ENCODE measurements around the gene FZD4. TPM values are rescaled to one million over a fixed set of nuclear protein-coding genes. Genes with fewer than 3 reads are reported as not detected.
"Not testable (repeated sequence)": the region's sequence is repeated elsewhere in the genome, so short reads cannot be mapped to it uniquely, and the experiment has no call there.

The FZD4 gene
- total RNA-seq, 1 experiment from 2014 or later, result 4.4 TPM

DNA sequence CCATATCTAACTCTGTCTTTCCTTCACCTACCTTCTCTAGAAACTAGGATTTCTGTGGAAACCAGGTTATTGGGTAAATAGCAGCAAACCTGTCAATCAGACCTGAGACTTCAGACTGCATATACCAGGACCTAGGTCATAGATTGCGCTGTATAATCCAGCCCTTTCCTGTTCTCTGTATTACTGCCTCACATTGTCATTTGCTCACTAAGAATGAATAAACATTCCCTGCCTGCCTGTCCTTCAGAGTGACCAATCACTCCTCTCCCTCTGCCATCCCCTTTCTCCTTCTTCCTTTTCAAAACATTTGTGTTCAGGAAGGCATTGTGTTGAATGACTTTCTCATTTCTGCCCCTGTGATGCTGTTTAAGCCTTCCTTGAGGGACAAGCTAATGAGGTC is 14.1 kb upstream of the FZD4 start:
- intact Hi-C loops (cut with micrococcal nuclease), result no loop called here
- no peaks in the 10 kb centered on the region for H4K20me1 ChIP-seq (ENCODE audit: insufficient read depth)
- no peaks in the 10 kb centered on the region for H3K9me3 ChIP-seq (ENCODE audit: control insufficient read depth in 1 of 2, insufficient read depth in 1 of 2, low read depth in 1 of 2, low read length in 2 of 2)
- H3K36me3 ChIP-seq (ENCODE audit: control insufficient read depth in 1 of 2, insufficient read depth in 2 of 2, low read length in 2 of 2), result no peaks in the 10 kb centered on the region
- H2AFZ ChIP-seq (ENCODE audit: low read depth, low read length, poor library complexity, severe bottlenecking), result no peak overlapping the region
- RAD21 ChIA-PET (ENCODE audit: low non-redundant PET in 1 of 2, low total read pairs in 2 of 2, uncharacterized antibody in 2 of 2, unreplicated experiment in 2 of 2), result no interaction called here
- DNase-seq (ENCODE audit: low read depth, low spot score), result no peak
- CTCF ChIA-PET, result no interaction called here
- no TSS peak for BruUV-seq (replicated peaks)
- H3K79me2 ChIP-seq (ENCODE audit: insufficient read depth, low read length), result no peaks in the 10 kb centered on the region
- TF ChIP-seq ZFX (IDR thresholded peaks at IDR 0.05) (no peak), POLR2A (IDR thresholded peaks at IDR 0.05; ENCODE audit: borderline replicate concordance, extremely low read depth, insufficient read depth, insufficient read length) (no peak), EZH2 (IDR thresholded peaks at IDR 0.05) (no peak), FOSL1 (IDR thresholded peaks at IDR 0.05; ENCODE audit: low read depth) (no peak), SP1 (IDR thresholded peaks at IDR 0.05; ENCODE audit: low read depth) (no peak), SRF (IDR thresholded peaks at IDR 0.05; ENCODE audit: low read depth) (no peak), EGR1 (IDR thresholded peaks at IDR 0.05; ENCODE audit: low read depth) (no peak), SIN3A (IDR thresholded peaks at IDR 0.05; ENCODE audit: low read depth) (no peak), ELF1 (IDR thresholded peaks at IDR 0.05; ENCODE audit: borderline replicate concordance, low read depth) (no peak), CBX3 (IDR thresholded peaks at IDR 0.05; ENCODE audit: low read depth) (no peak), EZH2phosphoT487 (IDR thresholded peaks at IDR 0.05; ENCODE audit: borderline replicate concordance) (no peak), CEBPB (IDR thresholded peaks at IDR 0.05; ENCODE audit: low read depth) (no peak), ZNF274 (IDR thresholded peaks at IDR 0.05; ENCODE audit: low read depth, low read length) (no peak), JUND (IDR thresholded peaks at IDR 0.05) (no peak), YY1 (IDR thresholded peaks at IDR 0.05; ENCODE audit: extremely low read depth, insufficient replicate concordance, low read depth, low read length) (no peak), TCF7L2 (IDR thresholded peaks at IDR 0.05; ENCODE audit: borderline replicate concordance, extremely low read depth, insufficient read depth, insufficient read length) (no peak), RAD21 (IDR thresholded peaks at IDR 0.05; ENCODE audit: low read depth) (no peak)
- TF ChIP-seq, protein P1, sequence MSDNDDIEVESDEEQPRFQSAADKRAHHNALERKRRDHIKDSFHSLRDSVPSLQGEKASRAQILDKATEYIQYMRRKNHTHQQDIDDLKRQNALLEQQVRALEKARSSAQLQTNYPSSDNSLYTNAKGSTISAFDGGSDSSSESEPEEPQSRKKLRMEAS (IDR thresholded peaks at IDR 0.05), result no peak
- TF ChIP-seq, protein P2, sequence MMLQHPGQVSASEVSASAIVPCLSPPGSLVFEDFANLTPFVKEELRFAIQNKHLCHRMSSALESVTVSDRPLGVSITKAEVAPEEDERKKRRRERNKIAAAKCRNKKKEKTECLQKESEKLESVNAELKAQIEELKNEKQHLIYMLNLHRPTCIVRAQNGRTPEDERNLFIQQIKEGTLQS (IDR thresholded peaks at IDR 0.05), result no peak
- TF ChIP-seq, protein P3, sequence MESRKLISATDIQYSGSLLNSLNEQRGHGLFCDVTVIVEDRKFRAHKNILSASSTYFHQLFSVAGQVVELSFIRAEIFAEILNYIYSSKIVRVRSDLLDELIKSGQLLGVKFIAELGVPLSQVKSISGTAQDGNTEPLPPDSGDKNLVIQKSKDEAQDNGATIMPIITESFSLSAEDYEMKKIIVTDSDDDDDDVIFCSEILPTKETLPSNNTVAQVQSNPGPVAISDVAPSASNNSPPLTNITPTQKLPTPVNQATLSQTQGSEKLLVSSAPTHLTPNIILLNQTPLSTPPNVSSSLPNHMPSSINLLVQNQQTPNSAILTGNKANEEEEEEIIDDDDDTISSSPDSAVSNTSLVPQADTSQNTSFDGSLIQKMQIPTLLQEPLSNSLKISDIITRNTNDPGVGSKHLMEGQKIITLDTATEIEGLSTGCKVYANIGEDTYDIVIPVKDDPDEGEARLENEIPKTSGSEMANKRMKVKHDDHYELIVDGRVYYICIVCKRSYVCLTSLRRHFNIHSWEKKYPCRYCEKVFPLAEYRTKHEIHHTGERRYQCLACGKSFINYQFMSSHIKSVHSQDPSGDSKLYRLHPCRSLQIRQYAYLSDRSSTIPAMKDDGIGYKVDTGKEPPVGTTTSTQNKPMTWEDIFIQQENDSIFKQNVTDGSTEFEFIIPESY (IDR thresholded peaks at IDR 0.05; ENCODE audit: extremely low read depth, insufficient replicate concordance, low read length), result no peak
- no peak overlapping the region for H3K9ac ChIP-seq (ENCODE audit: low read length)
- H3K27ac ChIP-seq (ENCODE audit: low read depth, low read length), result no peak overlapping the region
- POLR2A ChIA-PET, result no interaction called here
- no peaks in the 10 kb centered on the region for H3K27me3 ChIP-seq (ENCODE audit: insufficient read depth, low read length)
- H3K4me2 ChIP-seq (ENCODE audit: low read length), result no peak overlapping the region
- H3K9me2 ChIP-seq (ENCODE audit: insufficient read depth), result no peaks in the 10 kb centered on the region
- ATAC-seq, result no peak
- no peaks in the 10 kb centered on the region for H3K4me1 ChIP-seq (ENCODE audit: control insufficient read depth in 1 of 2, insufficient read depth in 2 of 2, low read length in 2 of 2)
- H3K4me3 ChIP-seq (replicated peaks in 1 of 2; ENCODE audit: low read depth in 1 of 2, low read length in 2 of 2), result no peak overlapping the region

DNA sequence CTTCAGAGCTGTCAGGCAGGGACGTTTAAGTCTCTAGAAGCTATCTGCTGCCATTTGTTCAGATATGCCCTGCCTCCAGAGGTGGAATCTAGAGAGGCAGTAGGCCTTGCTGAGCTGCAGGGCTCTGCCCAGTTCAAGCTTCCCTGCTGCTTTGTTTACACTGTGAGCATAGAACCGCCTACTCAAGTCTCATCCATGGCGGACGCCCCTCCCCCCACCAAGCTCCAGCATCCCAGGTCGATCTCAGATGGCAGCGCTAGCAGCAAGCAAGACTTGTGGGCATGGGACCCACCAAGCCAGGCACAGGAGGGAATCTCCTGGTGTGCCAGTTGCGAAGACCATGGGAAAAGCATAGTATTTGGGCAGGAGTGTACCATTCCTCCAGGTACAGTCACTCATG is 12.4 kb upstream of the FZD4 start:
- ATAC-seq; H3K9ac ChIP-seq (ENCODE audit: low read length); DNase-seq (ENCODE audit: low read depth, low spot score); H3K4me2 ChIP-seq (ENCODE audit: low read length); H3K4me1 ChIP-seq (ENCODE audit: control insufficient read depth in 1 of 2, insufficient read depth in 2 of 2, low read length in 2 of 2); POLR2A ChIA-PET; H3K36me3 ChIP-seq (ENCODE audit: control insufficient read depth in 1 of 2, insufficient read depth in 2 of 2, low read length in 2 of 2); H3K9me3 ChIP-seq (ENCODE audit: control insufficient read depth in 1 of 2, insufficient read depth in 1 of 2, low read depth in 1 of 2, low read length in 2 of 2); intact Hi-C loops (cut with micrococcal nuclease); H3K27ac ChIP-seq (ENCODE audit: low read depth, low read length); H3K79me2 ChIP-seq (ENCODE audit: insufficient read depth, low read length); RAD21 ChIA-PET (ENCODE audit: low non-redundant PET in 1 of 2, low total read pairs in 2 of 2, uncharacterized antibody in 2 of 2, unreplicated experiment in 2 of 2); H3K27me3 ChIP-seq (ENCODE audit: insufficient read depth, low read length); CTCF ChIA-PET; BruUV-seq (replicated peaks); H3K9me2 ChIP-seq (ENCODE audit: insufficient read depth); H3K4me3 ChIP-seq (replicated peaks in 1 of 2; ENCODE audit: low read depth in 1 of 2, low read length in 2 of 2); H4K20me1 ChIP-seq (ENCODE audit: insufficient read depth); H2AFZ ChIP-seq (ENCODE audit: low read depth, low read length, poor library complexity, severe bottlenecking): not testable (repeated sequence)
